GM23248 (cell line): ENCODE data around the gene CPNE5. TPM values are rescaled to one million over a fixed set of nuclear protein-coding genes. Genes with fewer than 3 reads are reported as not detected.
A peak's percentile ranks its signal among the peaks of the same experiment; 100 is the strongest.

Experiments used
- DNase-seq: peaks from one replicate; pipeline ENCODE4 v3.0.0-alpha.2; 2015
- H2AFZ ChIP-seq: fragments of 200-600 bp; sonication (generic); 2 replicates; pipeline ENCODE4 v1.6.1; 2016; ENCODE audit warnings: antibody characterized with exemption
- H3F3A ChIP-seq: fragments of 200-600 bp; sonication (generic); 2 replicates; pipeline ENCODE4 v1.6.1; 2016; ENCODE audit warnings: mild to moderate bottlenecking, antibody characterized with exemption, mixed run types; ENCODE audit not compliant: insufficient read depth
- H3K27ac ChIP-seq: fragments of 200-600 bp; sonication (generic); 2 replicates; pipeline ENCODE4 v1.5.1; 2016; ENCODE audit warnings: mild to moderate bottlenecking
- H3K27me3 ChIP-seq: fragments of 200-600 bp; sonication (generic); replicated peaks from 2 replicates; pipeline ENCODE4 v1.6.1; 2016; ENCODE audit warnings: mild to moderate bottlenecking; ENCODE audit not compliant: insufficient read depth
- H3K36me3 ChIP-seq: fragments of 200-600 bp; sonication (generic); 2 replicates; pipeline ENCODE4 v1.6.1; 2016; ENCODE audit warnings: low read depth, mild to moderate bottlenecking
- H3K4me1 ChIP-seq: fragments of 200-600 bp; sonication (generic); 2 replicates; pipeline ENCODE4 v1.6.1; 2016; ENCODE audit warnings: mild to moderate bottlenecking; ENCODE audit not compliant: insufficient read depth
- H3K4me2 ChIP-seq: fragments of 200-600 bp; sonication (generic); one replicate; pipeline ENCODE4 v1.6.1; 2016; ENCODE audit warnings: mild to moderate bottlenecking; ENCODE audit not compliant: unreplicated experiment
- H3K4me3 ChIP-seq: fragments of 200-600 bp; sonication (generic); 2 replicates; pipeline ENCODE4 v1.5.1; 2016; ENCODE audit warnings: mild to moderate bottlenecking
- H3K79me2 ChIP-seq: fragments of 200-600 bp; sonication (generic); 2 replicates; pipeline ENCODE4 v1.6.1; 2016; ENCODE audit warnings: mild to moderate bottlenecking; ENCODE audit not compliant: insufficient read depth
- H3K9ac ChIP-seq: fragments of 200-600 bp; sonication (generic); 2 replicates; pipeline ENCODE4 v1.6.1; 2016; ENCODE audit warnings: mild to moderate bottlenecking
- H3K9me2 ChIP-seq: fragments of 200-600 bp; sonication (generic); 2 replicates; pipeline ENCODE4 v1.6.1; 2016; ENCODE audit warnings: mixed run types, mild to moderate bottlenecking, moderate library complexity; ENCODE audit not compliant: insufficient read depth
- H3K9me3 ChIP-seq: fragments of 200-600 bp; sonication (generic); one replicate; pipeline ENCODE4 v1.6.1; 2017; ENCODE audit warnings: low read depth
- H4K20me1 ChIP-seq: fragments of 200-600 bp; sonication (generic); 2 replicates; pipeline ENCODE4 v1.6.0; 2016; ENCODE audit not compliant: insufficient read depth
- EZH2 ChIP-seq: fragments of 200-600 bp; sonication (generic); IDR thresholded peaks from 2 replicates; pipeline ENCODE4 v1.6.1; 2018; ENCODE audit warnings: antibody characterized with exemption, mild to moderate bottlenecking; ENCODE audit not compliant: insufficient read depth, poor library complexity, severe bottlenecking
- EZH2phosphoT487 ChIP-seq: fragments of 200-600 bp; sonication (generic); IDR thresholded peaks from 2 replicates; pipeline ENCODE4 v1.6.1; 2018; ENCODE audit warnings: antibody characterized with exemption, moderate library complexity, mild to moderate bottlenecking, low read depth; ENCODE audit not compliant: insufficient read depth
- WGBS, 2 experiments: methylation state at CpG; one replicate each; pipeline ENCODE4 v1.1.6; 2015 to 2017; ENCODE audit warnings: low lambda C conversion rate in 2 of 2, low coverage in 1 of 2; ENCODE audit errors: missing lambda C conversion rate in 2 of 2; 5-methylcytosine and 5-hydroxymethylcytosine counted together
- in situ Hi-C: fragments of 300-500 bp; cut with MboI; formaldehyde crosslinking; loops from 2 replicates; pipeline ENCODE4 v1.15.0; 2020
- polyA plus RNA-seq: library from polyadenylated mRNA; unstranded; fragments of >200 nt; fragmentation: Nextera tagmentation; extraction: Ambion mirVana; gene quantifications from 2 replicates; pipeline ENCODE4 v1.2.1, GENCODE V29; 2016
- total RNA-seq: library from RNA; depleted of rRNA; stranded (reverse); fragments of >200 nt; shearing (Covaris generic); gene quantifications from 2 replicates; pipeline ENCODE4 v1.2.3, GENCODE V29; 2014

The CPNE5 gene
- total and polyA plus RNA-seq, 2 experiments from 2014 or later: 0.23 TPM; not detected in 1

GRCh38 chr6:36735110-36736071 is 103.9 kb downstream of the CPNE5 start:
- no peaks in the 10 kb centered on the region for H3K36me3 ChIP-seq
- no peaks in the 10 kb centered on the region for H3K9me3 ChIP-seq
- peak overlapping the region; percentile 86 for H3K27ac ChIP-seq
- peak; percentile 96 for DNase-seq
- peaks cover 8% of the 10 kb centered on the region; the same call in 1 of the 2 replicates for H3F3A ChIP-seq
- H3K27me3 ChIP-seq: no peaks in the 10 kb centered on the region
- peak overlapping the region; percentile 58 for H3K4me3 ChIP-seq
- H3K9ac ChIP-seq: peak overlapping the region; percentile 73
- H3K79me2 ChIP-seq: no peaks in the 10 kb centered on the region
- H4K20me1 ChIP-seq: no peaks in the 10 kb centered on the region
- H3K4me1 ChIP-seq: peaks cover 17% of the 10 kb centered on the region
- H2AFZ ChIP-seq: peak overlapping the region; percentile 83
- WGBS, 2 experiments: 2 to 4% methylated on average over 24 of the region's 24 CpGs
- no peaks in the 10 kb centered on the region for H3K9me2 ChIP-seq
- in situ Hi-C loops: no loop called here
- peak overlapping the region; percentile 84 for H3K4me2 ChIP-seq
- no peak for TF ChIP-seq EZH2
- no peak for TF ChIP-seq EZH2phosphoT487

GRCh38 chr6:36734486-36735060 is 104.7 kb downstream of the CPNE5 start:
- Histone ChIP-seq H3K9ac (peak overlapping the region; percentile 73), H3F3A (peaks cover 8% of the 10 kb centered on the region; the same call in 1 of the 2 replicates), H3K36me3 (no peaks in the 10 kb centered on the region), H4K20me1 (no peaks in the 10 kb centered on the region), H3K4me3 (peak overlapping the region; percentile 58), H3K27ac (peak overlapping the region; percentile 86), H3K4me2 (peak overlapping the region; percentile 84), H3K4me1 (peaks cover 19% of the 10 kb centered on the region), H2AFZ (peak overlapping the region; percentile 83), H3K9me2 (no peaks in the 10 kb centered on the region), H3K27me3 (no peaks in the 10 kb centered on the region), H3K79me2 (no peaks in the 10 kb centered on the region), H3K9me3 (no peaks in the 10 kb centered on the region)
- 82 to 86% methylated on average over 7 of the region's 7 CpGs for WGBS, 2 experiments
- TF ChIP-seq EZH2phosphoT487 (no peak), EZH2 (no peak)
- DNase-seq: no peak
- in situ Hi-C loops: no loop called here

- DNase-seq: no peak
- in situ Hi-C loops: no loop called here
- WGBS, 2 experiments: 81 to 86% methylated on average over 5 of the region's 5 CpGs
Observed at GRCh38 chr6:36733300-36733699, 105.9 kb downstream of the CPNE5 start.

GRCh38 chr6:36731622-36732310 is 107.5 kb downstream of the CPNE5 start:
- H3K9me2 ChIP-seq: no peaks in the 10 kb centered on the region

More at GRCh38 chr6:36733300-36733699, 105.9 kb downstream of the CPNE5 start:
- Histone ChIP-seq H3K79me2 (no peaks in the 10 kb centered on the region), H3F3A (peaks cover 8% of the 10 kb centered on the region; the same call in 1 of the 2 replicates), H3K27ac (no peak overlapping the region), H3K9ac (no peak overlapping the region), H3K36me3 (no peaks in the 10 kb centered on the region), H3K4me2 (no peak overlapping the region), H4K20me1 (no peaks in the 10 kb centered on the region), H3K9me2 (no peaks in the 10 kb centered on the region), H3K9me3 (no peaks in the 10 kb centered on the region), H3K4me1 (peaks cover 31% of the 10 kb centered on the region), H3K4me3 (no peak overlapping the region), H2AFZ (no peak overlapping the region), H3K27me3 (no peaks in the 10 kb centered on the region)
- TF ChIP-seq EZH2phosphoT487 (no peak), EZH2 (no peak)

More at GRCh38 chr6:36731622-36732310, 107.5 kb downstream of the CPNE5 start:
- Histone ChIP-seq H3K79me2 (no peaks in the 10 kb centered on the region), H3K4me1 (peaks cover 31% of the 10 kb centered on the region), H3K4me2 (no peak overlapping the region), H3K4me3 (no peak overlapping the region), H3K27me3 (no peaks in the 10 kb centered on the region), H2AFZ (no peak overlapping the region), H3K27ac (no peak overlapping the region), H3K9ac (no peak overlapping the region), H4K20me1 (no peaks in the 10 kb centered on the region), H3K36me3 (no peaks in the 10 kb centered on the region), H3K9me3 (no peaks in the 10 kb centered on the region), H3F3A (peaks cover 8% of the 10 kb centered on the region; the same call in 1 of the 2 replicates)
- no peak for DNase-seq
- 94 to 95% methylated on average over 12 of the region's 12 CpGs for whole genome bisulfite sequencing, 2 experiments
- TF ChIP-seq EZH2phosphoT487: no peak
- TF ChIP-seq EZH2: no peak
- in situ Hi-C loops: no loop called here
